HG02840 (cell line): ENCODE results near the gene AGAP1.

Experiments
- ATAC-seq: cut with Tn5 transposase; IDR thresholded peaks from one replicate; pipeline ENCODE4 v1.9.1; 2021; ENCODE audit warnings: mild to moderate bottlenecking, moderate library complexity, moderate number of reproducible peaks; ENCODE audit not compliant: unreplicated experiment, low FRiP score

AGAP1 gene

DNA sequence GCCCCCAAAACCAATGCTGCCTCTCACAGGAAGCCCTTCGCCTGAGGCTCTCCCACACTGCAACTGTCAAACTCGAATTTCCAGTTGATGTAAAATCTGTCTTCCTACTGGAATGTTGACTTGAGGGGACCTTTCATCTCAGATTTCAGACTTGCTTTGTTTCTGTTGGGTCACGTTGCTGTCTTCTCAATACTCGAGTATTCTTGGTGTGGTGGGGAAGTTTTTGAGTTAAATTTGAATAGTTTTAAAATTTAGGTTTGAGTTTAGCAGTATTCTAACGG, 50.8 kb downstream of the AGAP1 start:
- no peak for ATAC-seq

DNA sequence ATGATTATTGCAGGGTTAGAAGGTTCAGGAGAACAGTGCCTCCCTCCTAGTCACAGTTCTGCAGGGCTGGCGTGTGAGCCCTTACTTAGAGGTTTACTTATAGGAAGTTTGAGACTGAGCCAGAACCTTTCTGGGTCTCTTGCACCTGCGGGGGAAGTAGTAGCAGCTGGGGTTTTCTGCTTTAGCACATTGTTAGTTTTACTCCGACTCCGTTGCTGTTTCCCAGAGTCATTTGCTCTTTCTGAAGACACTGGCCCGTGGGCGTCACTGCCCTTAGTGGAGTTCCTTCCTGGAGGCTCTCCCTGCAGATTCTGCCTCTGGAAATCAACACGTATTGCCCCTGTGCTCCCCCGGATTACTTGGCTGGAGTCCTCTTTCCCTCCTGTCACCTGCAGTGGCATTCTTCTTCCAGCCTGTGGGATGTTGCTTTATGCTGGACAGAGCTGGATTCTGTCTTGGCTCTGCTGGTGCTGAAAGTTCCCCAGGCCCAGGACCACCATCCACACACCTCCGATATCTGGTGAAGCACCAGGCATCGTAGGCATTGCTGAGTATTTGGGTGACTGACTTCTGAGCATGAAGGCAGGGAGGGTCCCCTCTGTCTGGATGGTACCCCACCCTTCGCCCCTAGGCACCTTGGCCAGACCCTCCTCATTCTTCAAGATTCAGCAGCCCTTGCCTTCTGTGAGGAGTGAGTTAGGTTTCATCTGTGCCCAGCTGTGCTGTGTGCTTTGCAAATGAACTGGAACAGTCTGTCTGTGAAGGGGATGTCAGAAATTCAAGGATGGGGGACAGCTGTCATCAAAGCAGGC, 51.7 kb downstream of the AGAP1 start:
- ATAC-seq = no peak

DNA sequence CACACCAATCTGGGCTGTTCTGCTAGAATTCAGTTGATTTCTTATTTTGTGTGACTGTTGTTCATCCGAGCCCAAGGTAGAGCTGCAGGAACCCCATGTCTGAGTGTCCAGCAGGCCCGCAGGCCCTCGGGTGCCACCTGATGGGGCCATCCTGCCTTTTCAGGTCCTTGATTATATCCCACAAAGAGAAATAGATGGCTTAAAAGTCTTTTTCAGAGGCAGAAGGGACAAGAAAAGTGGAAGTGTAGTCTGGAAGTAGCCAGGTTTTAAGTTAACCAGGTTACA, 52.2 kb downstream of the AGAP1 start:
- no peak for ATAC-seq

DNA sequence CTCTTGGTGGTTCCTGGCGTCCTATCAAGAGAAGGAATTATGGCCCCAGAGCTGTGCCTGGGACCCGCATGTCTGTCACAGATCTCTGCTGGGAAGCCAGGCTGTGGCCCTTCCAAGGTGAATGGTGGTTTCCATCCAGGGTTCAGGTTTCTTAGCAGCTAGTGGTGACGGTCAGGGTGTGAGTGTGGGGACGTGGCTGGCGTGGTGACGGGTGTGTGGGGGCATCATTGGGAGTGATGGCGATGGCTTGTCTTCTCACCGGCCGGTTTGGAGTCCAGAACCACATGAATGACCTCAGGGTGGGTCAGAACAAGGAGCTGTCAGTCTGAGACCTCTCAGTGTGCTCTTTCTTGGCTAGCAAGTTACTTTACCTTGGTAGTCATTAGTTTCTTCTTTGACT, 52.6 kb downstream of the AGAP1 start:
- ATAC-seq = no peak

GRCh38 chr2:235549735-235550377, 56.0 kb downstream of the AGAP1 start:
- no peak for ATAC-seq

- no peak for ATAC-seq
Measured at GRCh38 chr2:235550378-235550760, 56.5 kb downstream of the AGAP1 start.

DNA sequence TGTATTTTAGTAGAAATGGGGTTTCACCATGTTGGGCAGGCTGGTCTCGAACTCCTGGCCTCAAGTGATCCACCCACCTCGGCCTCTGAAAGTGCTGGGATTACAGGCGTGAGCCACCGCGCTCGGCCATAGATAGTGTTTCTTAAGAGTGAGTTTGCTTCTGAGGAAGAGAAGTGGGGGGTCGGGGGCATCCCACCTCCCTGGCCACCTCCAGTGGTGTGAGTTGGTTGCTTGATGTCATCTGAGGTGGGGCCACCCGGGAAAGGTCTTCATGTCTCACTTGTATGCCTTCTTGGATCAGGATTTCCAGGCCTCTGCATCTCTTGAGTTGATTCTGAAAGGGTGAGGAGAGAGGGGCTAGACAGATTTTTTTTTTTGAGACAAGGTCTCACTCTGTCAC, 57.1 kb downstream of the AGAP1 start:
- ATAC-seq = no peak

GRCh38 chr2:235551965-235552364, 58.1 kb downstream of the AGAP1 start:
- ATAC-seq = no peak

GRCh38 chr2:235552671-235553070, 58.8 kb downstream of the AGAP1 start:
- ATAC-seq = no peak

- ATAC-seq = no peak
Measured at GRCh38 chr2:235553291-235553690, 59.4 kb downstream of the AGAP1 start.

DNA sequence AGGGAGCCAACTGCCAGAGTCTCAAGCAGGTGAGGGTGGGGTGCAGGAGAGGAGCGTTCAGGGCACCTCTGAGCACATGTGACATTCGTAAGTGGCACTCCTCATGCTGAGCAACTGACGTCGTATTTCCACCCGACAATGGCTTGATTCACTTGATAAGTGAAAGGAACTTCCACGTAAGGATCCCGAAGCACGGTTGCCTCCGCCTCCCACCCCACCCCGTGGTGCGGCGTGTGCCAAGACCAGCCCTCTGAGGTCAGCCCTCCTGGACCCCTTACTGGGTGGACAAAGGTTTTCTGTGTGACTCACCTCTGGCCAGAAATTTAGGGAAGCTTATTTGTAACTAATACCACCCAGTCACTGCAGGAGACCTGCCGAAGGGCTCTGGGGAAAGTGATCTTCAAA, 59.9 kb downstream of the AGAP1 start:
- ATAC-seq = no peak

DNA sequence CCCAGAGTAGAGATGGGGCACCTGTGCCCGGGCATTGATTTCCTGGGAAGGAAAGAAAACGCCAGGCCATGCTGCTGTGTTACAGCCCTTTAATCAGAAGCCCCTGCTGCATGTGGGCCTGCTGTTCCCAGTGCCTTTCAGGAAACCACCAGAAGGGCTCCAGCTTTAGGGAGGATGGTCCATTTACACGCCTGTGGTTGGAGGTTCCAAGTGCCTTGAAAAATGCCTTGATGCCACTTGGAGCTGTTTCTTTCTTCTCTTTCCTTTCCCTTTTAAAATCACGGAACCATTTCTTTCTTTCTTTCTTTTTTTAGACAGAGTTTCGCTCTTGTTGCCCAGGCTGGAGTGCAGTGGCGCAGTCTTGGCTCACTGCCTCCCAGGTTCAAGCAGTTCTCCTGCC, 60.5 kb downstream of the AGAP1 start:
- ATAC-seq = no peak

DNA sequence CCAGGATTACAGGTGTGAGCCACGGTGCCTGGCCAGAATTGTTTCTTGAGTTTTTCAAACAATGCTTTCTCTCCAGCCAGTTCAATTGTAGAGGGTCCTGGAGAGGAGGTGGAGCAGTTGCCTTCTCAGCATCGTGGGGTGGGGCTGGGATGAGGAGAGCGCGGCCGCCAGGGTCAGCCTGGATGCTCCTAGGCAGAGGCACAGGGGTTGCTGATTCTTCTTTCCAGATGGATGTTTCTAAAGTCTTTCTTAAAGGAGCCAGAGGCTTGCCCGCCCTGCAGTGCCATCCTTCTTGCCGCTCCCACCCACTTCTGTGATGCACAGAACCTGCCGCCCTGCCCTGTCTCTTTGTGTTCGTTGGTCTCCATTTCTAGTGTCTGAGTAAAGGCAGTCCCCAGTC, 61.1 kb downstream of the AGAP1 start:
- no peak for ATAC-seq

DNA sequence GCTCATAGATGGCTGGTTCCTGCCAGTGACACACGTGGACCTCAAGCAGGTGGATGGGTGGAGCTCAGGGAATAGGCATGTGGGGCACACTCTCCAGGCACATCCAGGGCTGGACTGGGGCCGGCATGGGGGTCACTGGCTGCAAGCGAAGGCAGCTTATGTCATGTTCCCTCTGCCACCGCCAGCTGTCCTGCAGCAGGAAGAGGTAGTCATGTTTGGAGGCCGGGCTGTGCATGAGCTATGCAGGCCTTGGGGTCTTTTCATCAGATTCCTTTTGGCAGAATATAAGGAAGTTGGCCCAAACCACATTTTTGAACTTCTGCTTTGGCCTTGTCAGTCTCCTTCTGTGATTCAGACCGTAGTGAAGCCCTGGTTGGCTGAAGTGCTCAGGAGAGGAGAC, 61.5 kb downstream of the AGAP1 start:
- ATAC-seq = no peak

DNA sequence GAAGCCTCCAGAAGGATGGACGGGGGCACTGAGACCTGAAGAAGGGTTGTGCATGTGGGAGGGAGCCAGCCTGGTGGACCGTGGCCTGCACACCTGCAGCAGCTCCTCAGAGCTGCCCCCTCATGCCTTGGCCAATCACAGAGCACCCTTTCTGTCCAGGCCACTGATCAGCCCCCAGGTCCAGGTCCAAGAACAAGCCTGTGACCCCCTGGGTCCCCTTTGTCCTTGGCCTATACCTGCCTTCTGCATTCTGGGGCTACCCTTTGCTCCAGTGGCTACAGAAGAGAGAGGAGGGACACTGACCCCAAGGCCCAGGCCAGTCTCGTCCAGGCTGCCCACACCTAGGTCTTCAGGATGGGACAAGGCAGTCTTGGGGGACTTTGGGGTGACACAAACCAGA, 62.2 kb downstream of the AGAP1 start:
- no peak for ATAC-seq

DNA sequence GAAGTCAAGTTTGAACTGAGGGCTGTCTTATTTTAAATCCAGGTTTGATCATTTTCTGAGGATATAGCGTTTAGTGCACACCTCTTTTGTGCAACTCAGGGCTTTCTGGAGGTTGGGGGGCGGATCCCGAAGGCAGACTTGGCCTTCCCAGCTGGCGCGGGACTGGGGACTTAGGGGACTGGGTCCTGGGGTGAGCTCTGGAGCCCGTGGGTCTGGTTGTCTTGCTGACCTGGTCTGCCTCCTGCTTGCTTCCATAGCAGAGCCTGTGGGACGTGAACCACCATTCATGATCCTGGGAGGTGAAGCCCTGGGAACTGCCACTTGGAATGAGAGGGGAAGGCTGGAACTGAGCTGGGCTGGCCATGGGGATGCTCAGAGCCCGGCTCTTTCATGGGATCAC, 63.1 kb downstream of the AGAP1 start:
- ATAC-seq = no peak

- no peak for ATAC-seq
Measured at GRCh38 chr2:235557903-235558302, 64.1 kb downstream of the AGAP1 start.

- no peak for ATAC-seq
Measured at GRCh38 chr2:235558572-235558971, 64.7 kb downstream of the AGAP1 start.

GRCh38 chr2:235560345-235560744, 66.5 kb downstream of the AGAP1 start:
- no peak for ATAC-seq

DNA sequence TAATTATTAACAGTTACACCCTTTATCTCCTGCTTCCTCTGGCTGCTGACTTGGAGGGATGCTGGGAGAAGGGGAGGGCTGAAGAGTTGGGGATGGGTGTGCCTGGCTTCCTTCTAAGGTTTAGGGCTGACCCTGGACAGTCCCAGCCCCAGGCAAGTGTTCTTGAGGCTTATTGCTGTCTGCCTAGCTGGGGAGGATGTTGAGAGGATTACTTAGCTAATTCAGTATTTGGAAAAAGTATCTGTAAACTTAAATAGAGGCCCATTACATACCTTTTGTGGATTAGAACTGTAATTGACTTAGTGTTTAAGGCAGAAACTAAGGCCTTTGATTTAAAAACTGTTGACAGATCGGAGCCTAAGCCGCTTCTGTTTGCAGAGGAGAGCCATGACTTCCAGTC, 67.6 kb downstream of the AGAP1 start:
- ATAC-seq = no peak

GRCh38 chr2:235562065-235562747, 68.4 kb downstream of the AGAP1 start:
- ATAC-seq = no peak
